Hair follicular keratinocyte (primary cell): ENCODE measurements around the gene TSPAN7. TPM values are rescaled to one million over a fixed set of nuclear protein-coding genes. Genes with fewer than 3 reads are reported as not detected.

Experiments
- total RNA-seq: library from RNA; depleted of rRNA; stranded (reverse); fragments of >200 nt; gene quantifications from 2 replicates; pipeline ENCODE4 v1.2.3, GENCODE V29; 2015

The TSPAN7 gene
- 0.86 and 2.1 TPM in 2 replicates for total RNA-seq

GRCh38 chrX:38561126-38561868, at the start of gene TSPAN7:
Gene TSPAN7, plus strand, starts transcription at chrX:38561542. Its CDS starts 5 bp downstream, at chrX:38561547.

Other genes starting within 250 kb of the TSPAN7 start
- gene RPGR, start 234.0 kb upstream of the TSPAN7 start, total RNA-seq: 5.8 and 9.8 TPM in 2 replicates
- gene OTC, start 208.9 kb upstream of the TSPAN7 start, total RNA-seq: not detected in 2 replicates
- 112 and 114 TPM in 2 replicates for gene MID1IP1, start 239.9 kb downstream of the TSPAN7 start, total RNA-seq